ENCODE measurements around the gene ATP2C2.

- TF ChIP-seq CTCF (IDR thresholded peaks at IDR 0.05) (no peak), POLR2A (IDR thresholded peaks at IDR 0.05) (no peak)
Measured at GRCh38 chr16:84513123-84513522, 144.8 kb downstream of the ATP2C2 start.
